ENCODE measurements around the gene TKTL1.

TKTL1 gene

GRCh38 chrX:154308108-154308946 is 12.7 kb downstream of the TKTL1 start:
- H3K27ac ChIP-seq, result no peak overlapping the region
- H3K4me3 ChIP-seq, result no peak overlapping the region

GRCh38 chrX:154309041-154309775 is 13.6 kb downstream of the TKTL1 start:
- no peak overlapping the region for H3K4me3 ChIP-seq
- no peak overlapping the region for H3K27ac ChIP-seq

DNA sequence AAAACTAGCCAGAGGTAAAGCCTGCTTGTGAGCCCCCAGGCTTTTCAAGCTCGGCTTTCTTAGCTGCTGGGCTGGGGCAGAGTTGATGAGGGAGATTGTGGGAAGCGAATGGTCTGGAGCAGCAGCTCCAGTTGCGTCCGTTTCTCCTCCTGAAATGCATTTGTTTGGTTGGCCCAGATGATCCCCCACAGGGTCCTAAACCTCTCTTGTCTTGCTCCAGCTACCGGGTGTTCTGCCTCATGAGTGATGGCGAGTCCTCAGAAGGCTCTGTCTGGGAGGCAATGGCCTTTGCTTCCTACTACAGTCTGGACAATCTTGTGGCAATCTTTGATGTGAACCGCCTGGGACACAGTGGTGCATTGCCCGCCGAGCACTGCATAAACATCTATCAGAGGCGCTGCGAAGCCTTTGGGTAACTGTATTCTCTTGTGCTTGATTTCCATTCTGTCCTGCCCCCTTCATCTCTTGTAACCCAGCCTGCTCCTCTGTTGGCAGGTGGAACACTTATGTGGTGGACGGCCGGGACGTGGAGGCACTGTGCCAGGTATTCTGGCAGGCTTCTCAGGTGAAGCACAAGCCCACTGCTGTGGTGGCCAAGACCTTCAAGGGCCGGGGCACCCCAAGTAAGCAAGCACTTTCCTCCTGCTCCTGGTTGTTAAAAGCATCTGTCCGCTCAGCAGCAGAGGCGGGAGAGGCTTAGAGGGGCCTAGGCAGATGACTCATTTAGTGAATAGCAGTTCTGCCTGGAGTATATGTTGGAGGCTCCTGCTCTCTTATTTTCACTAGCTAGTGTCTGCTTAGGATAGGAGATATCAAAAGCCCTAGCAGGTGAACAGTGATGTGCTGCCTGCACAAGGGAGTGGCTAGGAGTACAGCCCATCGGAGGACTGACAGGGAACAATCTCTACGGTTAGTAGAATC is 15.3 kb downstream of the TKTL1 start:
- no peak overlapping the region for H3K27ac ChIP-seq
- no peak overlapping the region for H3K4me3 ChIP-seq

GRCh38 chrX:154312116-154312515 is 16.5 kb downstream of the TKTL1 start:
- Histone ChIP-seq H3K4me3 (no peak overlapping the region), H3K27ac (no peak overlapping the region)

DNA sequence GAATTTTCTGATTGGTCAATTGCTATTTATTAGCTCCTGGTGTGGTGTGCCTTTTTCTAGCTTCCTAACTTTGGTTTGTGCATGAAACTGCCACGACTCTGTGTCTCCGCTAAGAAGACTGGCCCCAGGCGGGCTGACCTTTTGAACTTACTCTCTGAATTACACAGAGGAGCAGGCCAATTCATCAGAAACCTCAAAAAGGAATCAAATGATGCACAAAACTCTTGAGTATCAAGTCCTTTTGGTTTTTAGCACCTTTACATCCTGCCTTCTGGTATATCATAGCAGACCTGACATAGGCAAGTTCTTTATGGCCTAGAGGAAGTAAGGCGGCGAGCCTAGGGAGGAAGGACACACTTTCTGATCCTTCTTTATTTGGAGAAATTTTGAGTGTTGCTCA is 17.6 kb downstream of the TKTL1 start:
- H3K27ac ChIP-seq, result no peak overlapping the region
- no peak overlapping the region for H3K4me3 ChIP-seq

DNA sequence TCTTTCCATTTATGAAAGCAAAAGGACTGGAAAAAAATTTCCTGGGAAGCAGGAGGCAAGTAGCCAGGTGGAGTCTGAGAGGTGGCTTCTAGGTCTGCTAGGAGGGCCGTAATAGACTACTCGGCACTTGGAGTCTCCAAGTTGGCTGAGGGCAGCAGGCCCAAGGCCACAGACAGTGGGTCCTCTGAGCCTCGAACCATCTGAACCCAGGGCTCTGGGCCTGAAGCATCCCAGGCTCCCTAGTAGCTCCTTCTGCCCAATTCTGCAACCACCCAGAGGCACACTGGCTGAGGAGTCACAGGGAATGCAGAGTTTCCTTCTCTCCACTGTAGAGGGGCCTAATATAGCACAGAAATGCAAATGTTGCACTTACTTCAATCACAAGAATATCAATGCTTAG is 19.8 kb downstream of the TKTL1 start:
- Histone ChIP-seq H3K27ac (no peak overlapping the region), H3K4me3 (no peak overlapping the region)

DNA sequence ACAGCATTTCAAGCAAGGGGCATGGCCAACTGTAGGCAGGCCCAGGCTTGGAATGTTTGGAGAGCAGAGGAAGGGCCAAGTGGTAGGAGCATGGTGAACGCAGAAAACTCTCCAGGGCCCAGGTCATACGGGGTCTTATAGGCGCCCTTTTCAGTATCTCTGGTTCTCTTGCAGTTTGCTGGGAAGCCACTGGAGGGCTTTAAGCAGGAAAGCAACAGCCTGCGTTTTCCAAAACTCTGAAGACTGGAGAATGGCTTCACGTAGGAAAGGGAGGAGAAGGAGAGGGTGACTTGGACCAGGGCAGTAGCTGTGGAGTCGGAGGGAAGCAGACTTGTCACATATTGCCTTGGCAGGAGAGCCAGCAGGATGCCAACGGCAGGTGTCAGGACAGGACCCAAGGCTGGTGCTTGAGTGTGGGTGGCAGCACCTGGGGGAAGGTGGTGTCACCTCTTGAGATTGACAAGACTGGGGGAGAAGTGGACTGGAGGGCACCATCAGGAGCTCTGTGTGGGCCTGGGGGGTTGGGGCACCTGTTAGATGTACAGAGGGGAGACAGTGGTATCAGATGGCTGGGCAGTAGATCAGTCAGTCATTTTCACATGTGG is 21.9 kb downstream of the TKTL1 start:
- no peak overlapping the region for H3K27ac ChIP-seq
- no peak overlapping the region for H3K4me3 ChIP-seq

- H3K4me3 ChIP-seq, result no peak overlapping the region
- no peak overlapping the region for H3K27ac ChIP-seq
These were observed 24.8 kb downstream of the TKTL1 start for GRCh38 chrX:154320406-154320805.

- H3K27ac ChIP-seq, result no peak overlapping the region
- no peak overlapping the region for H3K4me3 ChIP-seq
These were observed 25.6 kb downstream of the TKTL1 start for GRCh38 chrX:154321152-154321551.

GRCh38 chrX:154321594-154321993 is 26.0 kb downstream of the TKTL1 start:
- Histone ChIP-seq H3K27ac (no peak overlapping the region), H3K4me3 (no peak overlapping the region)

GRCh38 chrX:154322890-154323289 is 27.3 kb downstream of the TKTL1 start:
- Histone ChIP-seq H3K27ac (no peak overlapping the region), H3K4me3 (no peak overlapping the region)

DNA sequence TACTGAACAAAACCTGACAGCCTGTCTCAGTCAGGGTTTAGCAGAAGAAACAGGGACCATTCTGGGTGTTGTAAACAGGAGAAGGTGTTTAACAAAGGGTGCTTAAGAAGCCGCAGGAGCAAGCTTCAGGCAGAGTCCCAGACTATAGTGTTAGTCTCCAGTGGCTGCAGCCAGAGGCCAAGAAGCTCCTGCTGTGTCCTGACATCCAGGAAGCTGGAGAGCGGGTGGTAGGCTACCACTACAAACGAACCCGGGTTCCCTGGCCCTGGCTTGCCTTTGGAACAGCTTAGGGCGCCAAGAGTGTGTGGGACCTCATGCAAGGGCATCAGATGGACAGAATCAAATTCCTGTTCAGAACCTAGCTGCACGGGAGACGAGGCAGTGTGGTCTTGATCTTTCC is 27.9 kb downstream of the TKTL1 start:
- no peak overlapping the region for H3K4me3 ChIP-seq
- H3K27ac ChIP-seq, result no peak overlapping the region

DNA sequence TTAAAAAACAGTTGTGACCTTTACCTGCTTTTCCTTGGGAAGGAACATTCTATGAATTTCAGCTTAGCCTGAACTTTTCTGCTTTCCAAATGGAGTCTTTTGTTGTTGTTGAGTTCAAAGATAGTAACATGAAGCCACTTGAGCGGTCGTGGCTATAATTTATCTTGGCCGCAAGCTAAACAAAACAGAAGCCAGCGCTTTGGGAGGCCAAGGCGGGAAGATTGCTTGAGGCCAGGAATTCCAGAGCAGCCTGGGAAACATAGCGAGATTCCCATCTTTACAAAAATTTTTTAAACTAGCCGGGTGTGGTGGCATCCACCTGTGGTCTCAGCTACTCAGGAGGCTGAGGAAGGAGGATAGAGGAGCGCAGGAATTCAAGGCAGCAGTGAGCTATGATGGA is 29.9 kb downstream of the TKTL1 start:
- H3K4me3 ChIP-seq, result no peak overlapping the region
- H3K27ac ChIP-seq, result peak overlapping the region in 1 of 21 experiments; percentile 44

DNA sequence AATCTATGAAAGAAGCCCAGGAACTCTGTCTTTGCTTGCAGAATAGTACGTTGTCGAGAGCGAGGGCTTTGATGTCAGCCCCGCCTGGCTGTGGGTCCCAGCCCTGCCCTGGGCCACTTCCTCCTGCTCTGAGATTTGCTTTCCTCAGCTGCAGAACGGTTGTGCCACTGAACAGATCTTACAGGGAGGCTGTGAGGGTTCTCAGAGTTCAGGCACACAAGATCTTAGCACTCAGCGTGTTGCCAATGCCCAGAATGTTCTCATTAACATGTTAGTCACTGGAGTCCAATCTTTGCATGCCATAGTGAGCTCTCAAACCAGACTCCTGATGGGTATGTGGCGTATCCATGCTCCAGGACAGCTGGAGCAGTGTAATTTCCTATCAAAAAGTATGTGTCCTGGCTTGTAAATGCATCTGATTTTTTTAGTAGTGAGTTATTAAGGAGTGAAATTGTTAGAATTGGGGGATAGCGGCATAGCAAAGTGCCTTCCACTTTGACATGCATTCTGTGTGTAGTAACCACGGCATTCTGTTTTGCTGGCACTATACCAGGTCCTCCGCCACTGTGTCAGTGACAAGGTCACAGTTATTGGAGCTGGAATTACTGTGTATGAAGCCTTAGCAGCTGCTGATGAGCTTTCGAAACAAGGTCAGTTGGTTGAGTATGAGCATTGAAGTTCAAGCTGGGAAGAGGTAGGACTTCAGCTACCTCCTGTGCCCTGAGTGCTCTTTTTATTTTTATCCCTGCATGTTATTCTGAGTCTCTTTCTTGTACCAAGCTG is 31.6 kb downstream of the TKTL1 start:
- Histone ChIP-seq H3K27ac (peak overlapping the region in 4 of 21 experiments; percentile 16 to 52 (median 28)), H3K4me3 (no peak overlapping the region)

DNA sequence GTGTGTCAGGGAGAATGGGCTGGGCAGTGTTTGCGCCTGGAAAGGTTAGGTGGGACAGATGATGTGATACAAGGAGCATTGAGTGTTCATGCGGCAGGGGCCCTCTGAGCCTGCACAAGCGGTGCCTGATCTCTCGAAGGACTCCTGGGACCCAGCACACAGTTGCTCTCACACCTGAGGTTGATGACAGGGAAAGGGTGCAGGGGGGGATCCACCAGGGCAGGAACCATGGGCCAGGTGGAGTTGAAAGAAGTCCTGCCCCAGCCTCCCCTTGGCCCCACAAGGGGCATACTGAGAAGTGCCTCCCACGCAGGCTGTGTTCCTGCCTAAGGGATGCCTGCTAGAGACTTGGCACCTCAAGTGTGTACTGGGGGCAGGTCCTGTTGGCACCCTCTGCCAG is 33.1 kb downstream of the TKTL1 start:
- Histone ChIP-seq H3K27ac (no peak overlapping the region), H3K4me3 (no peak overlapping the region)

- no peak overlapping the region for H3K27ac ChIP-seq
- no peak overlapping the region for H3K4me3 ChIP-seq
These were observed 33.7 kb downstream of the TKTL1 start for GRCh38 chrX:154329294-154329693.

DNA sequence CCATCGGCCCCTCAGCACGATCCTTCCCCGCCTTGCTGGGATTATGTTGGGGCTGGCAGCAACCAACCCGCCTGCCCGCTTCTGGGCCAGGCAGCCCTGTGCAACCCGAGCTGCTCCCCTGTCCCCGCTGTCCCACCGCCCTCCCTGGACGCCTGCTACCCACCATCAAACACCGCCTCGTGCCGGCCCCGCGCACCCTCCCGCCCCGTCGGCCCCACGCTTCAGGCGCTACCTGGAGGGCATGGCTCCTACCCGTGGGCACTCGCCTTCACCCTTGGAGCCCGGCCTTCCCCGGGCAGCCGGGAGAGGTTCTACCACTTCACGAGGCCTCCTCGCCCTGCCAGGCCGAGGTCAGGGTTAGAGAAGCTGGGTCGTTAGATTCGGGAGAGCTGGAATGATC is 37.0 kb downstream of the TKTL1 start:
- Histone ChIP-seq H3K27ac (no peak overlapping the region), H3K4me3 (no peak overlapping the region)

GRCh38 chrX:154333116-154333515 is 37.5 kb downstream of the TKTL1 start:
- no peak overlapping the region for H3K27ac ChIP-seq
- H3K4me3 ChIP-seq, result no peak overlapping the region

- Histone ChIP-seq H3K4me3 (no peak overlapping the region), H3K27ac (no peak overlapping the region)
These were observed 38.3 kb downstream of the TKTL1 start for GRCh38 chrX:154333837-154334271.

Measured in skin epidermis (tissue), 12 donors.